CD4-positive, alpha-beta memory T cell (primary cell): ENCODE measurements around the gene FLYWCH1. TPM values are rescaled to one million over a fixed set of nuclear protein-coding genes. Genes with fewer than 3 reads are reported as not detected.

Experiments used
- CTCF ChIA-PET: fragments of 350-600 bp; sonication (Branson Sonifier 250); formaldehyde crosslinking; loops from one replicate; lab custom pipeline; 2021; ENCODE audit warnings: inconsistent platforms; ENCODE audit not compliant: partially characterized antibody; lab: Charles Lee
- POLR2A ChIA-PET: fragments of 350-600 bp; sonication (Branson Sonifier 250); formaldehyde crosslinking; loops from one replicate; lab custom pipeline; 2021; ENCODE audit not compliant: partially characterized antibody; lab: Charles Lee
- DNase-seq, 5 donors: peaks; one replicate each; pipeline versions ENCODE4 v3.0.0 to v3.0.0-alpha.2; 2020 to 2022; ENCODE audit warnings: mixed read lengths in 1 of 5
- H3K27ac ChIP-seq: one replicate; pipeline ENCODE4 v1.7.0; 2013; ENCODE audit warnings: low read depth, low read length
- H3K27me3 ChIP-seq: 2 replicates; pipeline ENCODE4 v1.7.0; 2013; ENCODE audit warnings: mild to moderate bottlenecking, low read length, moderate library complexity; ENCODE audit not compliant: insufficient read depth
- H3K36me3 ChIP-seq: 2 replicates; pipeline ENCODE4 v1.7.0; 2013; ENCODE audit warnings: mild to moderate bottlenecking, low read length, moderate library complexity; ENCODE audit not compliant: insufficient read depth
- H3K4me1 ChIP-seq: 2 replicates; pipeline ENCODE4 v1.7.0; 2013; ENCODE audit warnings: mild to moderate bottlenecking, low read length, moderate library complexity; ENCODE audit not compliant: insufficient read depth
- H3K4me3 ChIP-seq, 2 donors: one replicate each; pipeline ENCODE4 v1.7.0; 2013; ENCODE audit warnings: low read length in 2 of 2, mild to moderate bottlenecking in 1 of 2
- H3K9me3 ChIP-seq, 2 donors: one replicate each; pipeline ENCODE4 v1.7.0; 2013; ENCODE audit warnings: low read length in 2 of 2, control low read depth in 1 of 2; ENCODE audit not compliant: control insufficient read depth in 1 of 2
- H3K27ac Mint-ChIP-seq, 7 donors: one replicate each; pipeline ENCODE4 v1.8.0; 2020 to 2021; ENCODE audit warnings: mixed read lengths in 7 of 7, mild to moderate bottlenecking in 6 of 7, inconsistent platforms in 3 of 7, moderate library complexity in 3 of 7
- H3K27me3 Mint-ChIP-seq, 2 donors: one replicate each; pipeline ENCODE4 v1.8.0; 2020 to 2021; ENCODE audit warnings: mixed read lengths in 2 of 2
- H3K36me3 Mint-ChIP-seq, 2 donors: one replicate each; pipeline ENCODE4 v1.8.0; 2020 to 2021; ENCODE audit warnings: mixed read lengths in 2 of 2, inconsistent platforms in 1 of 2, mild to moderate bottlenecking in 1 of 2
- H3K4me1 Mint-ChIP-seq, 4 donors: one replicate each; pipeline ENCODE4 v1.8.0; 2020 to 2021; ENCODE audit warnings: mixed read lengths in 4 of 4, mild to moderate bottlenecking in 1 of 4
- H3K4me3 Mint-ChIP-seq, 8 donors: one replicate each; pipeline ENCODE4 v1.8.0; 2020 to 2021; ENCODE audit warnings: mixed read lengths in 8 of 8, mild to moderate bottlenecking in 7 of 8, moderate library complexity in 6 of 8, inconsistent platforms in 3 of 8
- H3K9me3 Mint-ChIP-seq, 8 donors: one replicate each; pipeline ENCODE4 v1.8.0; 2020 to 2021; ENCODE audit warnings: mixed read lengths in 8 of 8, mild to moderate bottlenecking in 5 of 8, inconsistent platforms in 3 of 8, moderate library complexity in 1 of 8
- intact Hi-C: fragments of 100-400 bp; cut with micrococcal nuclease; formaldehyde crosslinking; loops from one replicate; pipeline ENCODE4 v1.15.1; 2023
- polyA plus RNA-seq, 2 donors: library from polyadenylated mRNA; unstranded; fragments of 300-500 nt; fragmentation: Illumina TruSeq; gene quantifications; one replicate each; pipeline ENCODE4 v1.2.3, GENCODE V29; 2021
- total RNA-seq, 2 experiments: library from RNA; stranded (reverse); gene quantifications; one replicate each; pipeline ENCODE4 v1.2.3, GENCODE V29; 2021

FLYWCH1 gene
- total and polyA plus RNA-seq, 4 experiments from 2014 or later = 7.1 to 123 (median 71.3) TPM

DNA sequence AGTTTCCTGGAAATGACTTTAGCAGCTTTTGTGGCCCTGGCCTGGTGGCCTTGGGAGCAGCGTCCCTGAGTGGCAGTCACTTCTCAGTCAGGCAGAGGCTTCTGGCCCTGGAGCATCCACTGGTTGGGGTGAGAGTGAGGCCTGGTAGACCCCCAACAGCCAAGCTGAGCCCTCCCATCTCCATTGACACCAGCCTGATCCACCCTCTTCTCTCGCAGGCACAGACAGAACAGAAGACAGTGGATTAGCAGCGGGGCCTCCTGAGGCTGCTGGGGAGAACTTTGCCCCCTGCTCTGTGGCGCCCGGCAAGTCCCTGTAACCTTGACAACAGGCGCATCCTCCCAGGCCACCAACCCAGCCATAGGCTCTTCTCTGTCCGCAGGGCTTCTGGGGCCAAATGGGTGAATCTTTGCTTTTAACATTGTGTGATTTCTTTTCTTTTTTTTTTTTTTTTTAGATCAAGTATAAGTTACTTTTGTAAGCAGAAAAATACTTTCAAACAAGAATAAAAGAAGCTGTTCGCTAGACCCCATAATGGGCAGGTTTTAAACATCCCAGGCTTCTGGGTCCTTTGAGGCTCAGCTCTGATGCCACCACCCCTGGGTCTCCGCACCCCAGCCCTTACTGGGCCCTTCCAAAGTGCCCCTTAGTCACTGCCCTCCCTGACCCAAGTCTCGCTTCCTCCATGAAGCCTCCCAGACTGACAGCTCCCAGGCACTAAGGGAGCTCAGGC lies 12.7 kb upstream of the FLYWCH1 start:
- H3K9me3 ChIP-seq = no peaks in the 10 kb centered on the region
- CTCF ChIA-PET = interaction anchor here (0.5 to 1.4 kb wide), 4 partner anchors 12 to 695 kb away, joined by 3 to 5 read pairs (median 4); no protein-coding TSS in a partner anchor
- peaks cover 0 to 2% of the 10 kb centered on the region in 2 donors for H3K36me3 Mint-ChIP-seq
- peaks cover 4% of the 10 kb centered on the region for H3K4me1 ChIP-seq
- no peak overlapping the region for H3K4me3 Mint-ChIP-seq
- intact Hi-C loops = no loop called here
- H3K36me3 ChIP-seq = no peaks in the 10 kb centered on the region
- no peaks in the 10 kb centered on the region for H3K27me3 ChIP-seq
- H3K27ac ChIP-seq = no peak overlapping the region
- no peaks in the 10 kb centered on the region for H3K9me3 Mint-ChIP-seq
- H3K4me1 Mint-ChIP-seq = peaks cover 3 to 4% (median 3%) of the 10 kb centered on the region in 4 donors
- H3K4me3 ChIP-seq = no peak overlapping the region
- POLR2A ChIA-PET = no interaction called here
- no peak for DNase-seq
- no peaks in the 10 kb centered on the region for H3K27me3 Mint-ChIP-seq
- H3K27ac Mint-ChIP-seq = peak overlapping the region in 2 of 7 donors; percentile 8 to 43

DNA sequence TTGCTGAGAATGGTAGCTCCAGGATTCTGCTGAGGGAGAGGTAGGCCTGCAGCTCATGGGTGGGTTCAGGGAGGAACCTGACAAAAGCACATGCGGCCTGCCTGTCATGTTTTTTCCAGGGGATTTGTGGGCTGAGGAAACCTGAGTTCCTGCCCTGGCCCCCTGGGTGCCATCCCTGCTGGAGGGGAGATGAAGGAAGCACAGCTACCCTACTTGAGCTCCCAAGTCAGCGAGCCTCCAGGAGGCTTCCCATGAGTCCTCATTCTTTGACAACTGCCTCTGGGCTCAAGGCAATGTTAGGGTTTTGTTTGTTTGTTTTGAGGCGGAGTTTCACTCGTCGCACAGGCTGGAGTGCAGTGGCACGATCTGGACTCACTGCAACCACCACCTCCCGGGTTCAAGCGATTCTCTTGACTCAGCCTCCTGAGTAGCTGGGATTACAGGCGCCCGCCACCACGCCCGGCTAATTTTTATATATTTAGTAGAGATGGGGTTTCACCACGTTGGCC lies 12.1 kb upstream of the FLYWCH1 start:
- Histone ChIP-seq H3K4me1 (peaks cover 5% of the 10 kb centered on the region), H3K27me3 (no peaks in the 10 kb centered on the region), H3K27ac (no peak overlapping the region), H3K4me3 (no peak overlapping the region), H3K36me3 (no peaks in the 10 kb centered on the region), H3K9me3 (no peaks in the 10 kb centered on the region)
- Mint-ChIP-seq H3K4me1 (peaks cover 4 to 10% (median 7%) of the 10 kb centered on the region in 4 donors), H3K36me3 (peaks cover 0 to 2% of the 10 kb centered on the region in 2 donors), H3K4me3 (no peak overlapping the region), H3K27ac (peak overlapping the region in 1 of 7 donors; percentile 8), H3K27me3 (no peaks in the 10 kb centered on the region), H3K9me3 (no peaks in the 10 kb centered on the region)
- ChIA-PET CTCF (interaction anchor here (0.5 to 1.4 kb wide), 4 partner anchors 12 to 696 kb away, joined by 3 to 5 read pairs (median 4); no protein-coding TSS in a partner anchor), POLR2A (no interaction called here)
- DNase-seq = no peak
- intact Hi-C loops = loop anchor here (10.0 kb wide), 1 partner anchor 125 kb away; the partner anchor contains the start of genes HCFC1R1, THOC6 and TNFRSF12A

- Mint-ChIP-seq H3K4me1 (peaks cover 4 to 16% (median 9%) of the 10 kb centered on the region in 4 donors), H3K36me3 (peaks cover 0 to 2% of the 10 kb centered on the region in 2 donors), H3K27me3 (no peaks in the 10 kb centered on the region), H3K27ac (no peak overlapping the region), H3K9me3 (no peaks in the 10 kb centered on the region), H3K4me3 (no peak overlapping the region)
- DNase-seq = no peak
- no peaks in the 10 kb centered on the region for H3K36me3 ChIP-seq
- intact Hi-C loops = loop anchor here (10.0 kb wide), 1 partner anchor 124 kb away; the partner anchor contains the start of genes HCFC1R1, THOC6 and TNFRSF12A
- POLR2A ChIA-PET = no interaction called here
- no peaks in the 10 kb centered on the region for H3K27me3 ChIP-seq
- H3K9me3 ChIP-seq = no peaks in the 10 kb centered on the region
- peaks cover 5% of the 10 kb centered on the region for H3K4me1 ChIP-seq
- H3K27ac ChIP-seq = no peak overlapping the region
- H3K4me3 ChIP-seq = no peak overlapping the region
- CTCF ChIA-PET = interaction anchor here (3.6 kb wide), 1 partner anchor 19 kb away, joined by 30 read pairs; no protein-coding TSS in a partner anchor
Observed at GRCh38 chr16:2900526-2901075, 11.1 kb upstream of the FLYWCH1 start.

DNA sequence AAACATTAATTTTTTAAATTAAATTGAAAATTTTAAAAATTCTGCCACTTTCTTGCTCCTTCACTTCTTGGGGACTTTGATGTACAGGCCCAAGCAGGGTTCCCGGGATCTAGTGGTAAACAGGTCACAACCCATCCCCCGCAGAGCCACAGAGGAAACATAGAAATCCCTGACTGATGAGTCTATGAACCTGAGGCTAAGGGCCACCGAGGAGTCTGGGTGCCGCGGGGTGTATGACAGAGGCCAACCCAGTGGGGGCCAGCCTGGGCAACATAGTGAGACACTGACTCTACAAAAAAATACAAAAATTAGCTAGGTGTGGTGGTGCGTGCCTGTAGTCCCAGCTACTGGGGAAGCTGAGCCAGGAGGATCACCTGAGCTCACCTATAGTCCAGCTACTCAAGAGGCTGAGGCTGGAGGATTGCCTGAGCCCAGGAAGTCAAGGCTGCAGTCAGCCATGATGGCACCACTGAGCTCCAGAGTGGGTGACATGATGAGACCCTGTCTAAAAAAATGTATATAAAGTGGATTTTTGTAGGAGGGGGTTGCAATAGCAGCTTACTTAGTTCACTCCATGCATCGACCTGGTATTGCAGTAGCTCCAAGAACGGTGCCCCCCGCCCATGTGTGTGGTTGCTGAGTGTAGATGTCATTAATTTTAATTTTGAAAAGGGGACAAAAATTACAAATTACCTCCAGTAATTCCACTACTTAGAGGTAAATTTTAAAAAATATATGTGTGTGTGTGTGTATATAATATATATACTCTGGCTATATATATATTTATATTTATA lies 9.2 kb upstream of the FLYWCH1 start:
- intact Hi-C loops = loop anchor here (10.0 kb wide), 1 partner anchor 122 kb away; the partner anchor contains the start of genes HCFC1R1, THOC6 and TNFRSF12A
- CTCF ChIA-PET = interaction anchor here (0.7 to 3.6 kb wide), 7 partner anchors 9 to 80 kb away, joined by 3 to 30 read pairs (median 3); partner anchors contain the start of gene FLYWCH2
- Histone ChIP-seq H3K27me3 (no peaks in the 10 kb centered on the region), H3K36me3 (no peaks in the 10 kb centered on the region), H3K4me3 (no peak overlapping the region), H3K9me3 (no peaks in the 10 kb centered on the region), H3K27ac (no peak overlapping the region), H3K4me1 (peaks cover 12% of the 10 kb centered on the region)
- DNase-seq = no peak
- POLR2A ChIA-PET = interaction anchor here (1.1 to 1.6 kb wide), 4 partner anchors 15 to 25 kb away, joined by 3 to 6 read pairs (median 4); partner anchors contain the start of gene FLYWCH2
- Mint-ChIP-seq H3K9me3 (no peaks in the 10 kb centered on the region), H3K36me3 (no peaks in the 10 kb centered on the region), H3K27me3 (no peaks in the 10 kb centered on the region), H3K4me1 (peaks cover 11 to 35% (median 24%) of the 10 kb centered on the region in 4 donors), H3K4me3 (peak overlapping the region in 1 of 8 donors; percentile 70), H3K27ac (peak overlapping the region in 1 of 7 donors; percentile 29)

GRCh38 chr16:2904100-2904921 lies 7.4 kb upstream of the FLYWCH1 start:
- ChIA-PET POLR2A (interaction anchor here (0.7 kb wide), 1 partner anchor 20 kb away, joined by 4 read pairs; no protein-coding TSS in a partner anchor), CTCF (interaction anchor here (0.7 to 3.6 kb wide), 4 partner anchors 15 to 24 kb away, joined by 3 to 30 read pairs (median 8); partner anchors contain the start of gene FLYWCH2)
- H3K36me3 Mint-ChIP-seq = no peaks in the 10 kb centered on the region
- H3K9me3 Mint-ChIP-seq = no peaks in the 10 kb centered on the region
- peaks cover 11 to 35% (median 25%) of the 10 kb centered on the region in 4 donors for H3K4me1 Mint-ChIP-seq
- Histone ChIP-seq H3K4me3 (peak overlapping the region; percentile 72 to 84), H3K27me3 (no peaks in the 10 kb centered on the region), H3K4me1 (peaks cover 12% of the 10 kb centered on the region), H3K36me3 (no peaks in the 10 kb centered on the region), H3K27ac (peak overlapping the region; percentile 63), H3K9me3 (no peaks in the 10 kb centered on the region)
- DNase-seq = peak; percentile 75 to 80 (median 76)
- peak overlapping the region; percentile 82 to 92 (median 86) for H3K27ac Mint-ChIP-seq
- peak overlapping the region; percentile 88 to 96 (median 92) for H3K4me3 Mint-ChIP-seq
- intact Hi-C loops = loop anchor here (1.0 to 10.0 kb wide), 4 partner anchors 15 to 120 kb away; partner anchors contain the start of genes FLYWCH2, HCFC1R1, THOC6 and TNFRSF12A
- H3K27me3 Mint-ChIP-seq = no peaks in the 10 kb centered on the region

GRCh38 chr16:2904922-2905240 lies 6.8 kb upstream of the FLYWCH1 start:
- Mint-ChIP-seq H3K4me1 (peaks cover 11 to 35% (median 25%) of the 10 kb centered on the region in 4 donors), H3K36me3 (no peaks in the 10 kb centered on the region), H3K9me3 (no peaks in the 10 kb centered on the region), H3K4me3 (peak overlapping the region; percentile 88 to 96 (median 92)), H3K27me3 (no peaks in the 10 kb centered on the region), H3K27ac (peak overlapping the region in 6 of 7 donors; percentile 61 to 92 (median 86))
- POLR2A ChIA-PET = interaction anchor here (1.9 to 2.9 kb wide), 2 partner anchors 22 to 230 kb away, joined by 5 to 26 read pairs; partner anchors contain the start of genes FLYWCH2 and ZNF213
- H3K36me3 ChIP-seq = no peaks in the 10 kb centered on the region
- peaks cover 12% of the 10 kb centered on the region for H3K4me1 ChIP-seq
- CTCF ChIA-PET = no interaction called here
- no peak for DNase-seq
- no peaks in the 10 kb centered on the region for H3K9me3 ChIP-seq
- H3K27ac ChIP-seq = peak overlapping the region; percentile 63
- peak overlapping the region; percentile 72 to 84 for H3K4me3 ChIP-seq
- H3K27me3 ChIP-seq = no peaks in the 10 kb centered on the region
- intact Hi-C loops = loop anchor here (1.0 to 10.0 kb wide), 4 partner anchors 14 to 120 kb away; partner anchors contain the start of genes FLYWCH2, HCFC1R1, THOC6 and TNFRSF12A
